RCC 7860 (cell line): ENCODE measurements around the gene RRM2.

Experiments
- DNase-seq: peaks from one replicate; pipeline ENCODE4 v3.0.0-alpha.2; 2015; ENCODE audit warnings: low spot score
- FAIRE-seq: peaks from 2 replicates; lab custom pipeline; 2012; peaks lifted over from hg19 to GRCh38; lab: Jason Lieb, UNC

The RRM2 gene

DNA sequence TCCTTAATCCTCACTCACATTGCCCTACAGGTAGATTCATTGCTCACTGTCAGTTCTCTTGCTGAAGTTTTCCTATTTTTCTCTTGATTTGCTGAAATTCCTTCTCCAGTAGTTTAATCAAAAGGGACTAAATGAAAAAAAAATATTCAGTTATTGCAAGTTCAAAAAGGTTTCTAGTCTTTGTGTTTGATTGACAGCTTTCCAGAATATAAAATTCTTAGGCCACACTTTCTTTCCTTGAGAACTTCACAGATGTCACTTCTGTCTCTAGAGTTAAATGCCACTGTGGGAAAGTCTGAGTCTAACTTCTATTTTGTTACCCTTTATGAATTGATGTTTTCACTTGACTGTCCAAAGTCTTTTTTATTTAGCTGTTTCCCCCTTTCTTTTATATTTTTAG is 25.7 kb downstream of the RRM2 start:
- FAIRE-seq (no peak), DNase-seq (no peak)

DNA sequence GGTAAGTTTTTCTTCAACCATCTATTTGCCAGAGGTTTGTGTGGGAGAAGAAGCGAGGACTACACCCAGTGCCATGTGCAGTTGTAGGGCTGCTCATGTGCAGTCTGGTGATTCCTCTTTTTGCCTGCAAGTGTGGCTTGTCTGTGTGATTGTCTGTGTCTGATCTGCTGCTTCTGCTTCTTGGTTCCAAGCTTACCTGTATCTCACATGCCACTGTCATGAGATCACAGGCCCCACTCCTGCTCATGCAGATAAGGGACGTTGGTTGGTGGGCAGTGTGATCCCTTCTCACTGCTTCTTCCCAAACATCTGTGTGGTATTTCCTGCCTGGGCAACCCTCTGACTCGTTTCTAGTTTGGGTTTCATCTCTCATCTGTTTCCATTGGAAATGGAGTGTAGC is 27.1 kb downstream of the RRM2 start:
- FAIRE-seq (no peak), DNase-seq (no peak)

DNA sequence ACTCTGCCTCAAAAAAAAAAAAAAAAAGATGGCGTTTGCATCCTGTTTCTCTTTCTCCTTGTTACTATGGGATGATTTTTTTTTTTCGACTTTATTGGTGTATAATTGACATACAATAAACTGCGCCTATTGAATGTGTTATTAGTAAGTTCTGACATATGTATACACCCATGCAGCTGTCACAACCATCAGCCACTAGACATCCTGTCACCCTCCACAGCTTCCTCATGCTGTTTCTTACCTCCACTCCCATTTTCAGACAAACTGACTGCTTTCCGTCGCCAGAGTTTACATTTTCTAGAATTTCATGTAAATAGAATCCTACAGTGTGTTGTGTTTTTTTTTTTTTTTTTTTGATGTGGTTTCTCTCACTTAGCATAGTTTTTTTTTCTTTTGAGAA is 27.9 kb downstream of the RRM2 start:
- DNase-seq = no peak
- FAIRE-seq = no peak

DNA sequence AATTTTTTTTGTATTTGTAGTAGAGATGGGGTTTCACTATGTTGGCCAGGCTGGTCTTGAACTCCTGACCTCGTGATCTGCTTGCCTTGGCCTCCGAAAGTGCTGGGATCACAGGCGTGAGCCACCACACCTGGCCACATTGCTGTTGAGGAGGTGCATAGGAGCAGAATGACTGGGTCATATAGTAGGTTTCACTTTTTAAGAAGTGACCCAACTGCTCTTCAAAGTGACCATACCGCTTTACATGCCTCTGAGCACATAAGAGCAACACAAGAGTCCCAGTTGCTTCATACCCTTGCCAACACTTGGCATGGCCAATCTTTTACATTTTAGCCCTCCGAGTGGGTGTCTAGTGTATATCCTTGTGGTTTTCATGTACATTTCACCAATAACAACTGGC is 28.9 kb downstream of the RRM2 start:
- FAIRE-seq (no peak), DNase-seq (no peak)

DNA sequence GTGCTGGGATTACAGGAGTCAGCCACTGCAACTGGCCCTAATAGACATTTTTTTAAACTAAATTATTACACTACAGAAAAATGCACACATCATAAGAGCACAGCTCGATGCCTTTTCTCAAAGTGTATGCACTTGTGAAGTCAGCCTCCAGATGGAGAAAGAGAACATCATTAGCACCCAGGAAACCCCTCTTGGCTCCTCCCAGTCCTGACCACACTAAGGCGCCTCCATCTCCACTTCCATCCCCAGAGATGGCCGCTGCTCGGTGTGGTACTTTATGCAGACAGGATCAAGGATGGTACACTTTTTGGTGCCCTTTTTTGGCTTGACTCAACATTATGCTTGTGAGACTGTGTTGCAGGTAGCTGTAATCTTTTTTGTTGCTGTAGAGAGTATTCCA is 34.8 kb downstream of the RRM2 start:
- DNase-seq (no peak), FAIRE-seq (no peak)

DNA sequence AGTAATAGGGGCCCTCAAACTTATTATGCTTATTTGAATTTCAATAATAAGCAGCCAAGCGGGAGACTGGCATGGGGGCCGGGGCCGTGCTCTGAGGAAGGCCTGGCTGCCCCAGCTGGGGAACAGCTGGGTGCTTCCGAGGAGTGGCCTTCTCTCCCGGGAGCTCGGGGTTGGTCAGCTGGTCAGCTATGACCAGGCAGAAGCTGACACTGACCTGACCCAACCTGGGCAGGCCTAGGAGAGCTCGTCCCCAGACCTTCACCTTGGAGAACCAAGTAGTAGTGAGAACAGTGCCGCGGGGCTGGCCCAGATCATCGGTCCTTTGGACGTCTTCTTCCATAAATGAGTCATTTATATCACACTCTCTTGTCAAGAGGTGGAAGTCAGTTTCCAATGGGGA is 36.1 kb downstream of the RRM2 start:
- FAIRE-seq (no peak), DNase-seq (no peak)

DNA sequence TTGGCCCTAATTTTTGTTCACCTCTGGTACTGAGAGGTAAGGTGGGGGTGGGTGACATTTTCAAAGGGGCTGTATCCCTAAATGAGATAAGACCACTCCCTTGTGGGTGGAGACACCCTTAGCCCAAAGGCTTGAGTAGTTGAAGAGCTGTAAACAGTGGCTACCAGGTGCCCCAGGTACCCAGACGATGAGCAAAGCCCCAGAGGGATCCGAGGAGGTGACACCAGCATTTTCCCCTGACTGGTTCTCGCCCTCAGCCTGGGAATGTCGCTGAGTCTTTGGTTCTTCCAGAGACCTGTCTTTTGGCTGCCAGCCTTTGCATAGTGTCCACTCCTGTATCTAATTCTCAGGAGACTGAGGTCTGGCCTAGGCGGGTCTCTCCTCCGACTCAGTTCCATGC is 36.5 kb downstream of the RRM2 start:
- FAIRE-seq (no peak), DNase-seq (no peak)

DNA sequence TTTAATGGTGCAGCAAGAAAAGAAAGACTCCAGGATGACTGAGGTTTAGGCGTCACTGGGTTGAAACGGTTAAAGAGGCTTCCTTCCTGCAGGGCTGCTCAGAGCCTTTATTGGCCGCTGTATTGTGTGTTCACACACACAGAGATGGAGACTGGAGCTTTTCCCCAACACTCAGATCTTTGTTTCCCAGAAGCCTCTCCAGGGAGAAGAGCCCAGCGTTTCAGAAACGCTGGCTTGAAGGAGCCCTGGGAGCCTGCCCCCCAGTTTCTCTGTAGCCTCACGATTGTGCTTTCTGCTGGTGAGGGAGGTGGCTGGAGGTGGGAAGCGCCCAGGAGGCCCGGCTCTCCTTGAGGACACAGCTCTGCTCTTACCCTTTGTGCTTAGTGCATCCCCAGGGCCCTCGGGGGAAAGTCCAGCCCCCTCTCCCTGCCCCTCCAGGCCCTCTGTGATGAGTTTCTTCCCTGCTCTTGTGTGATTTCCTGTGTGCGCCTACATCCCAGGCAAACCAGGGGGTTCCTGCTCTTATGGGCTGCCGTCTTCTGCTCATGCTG is 37.1 kb downstream of the RRM2 start:
- FAIRE-seq = no peak
- no peak for DNase-seq

DNA sequence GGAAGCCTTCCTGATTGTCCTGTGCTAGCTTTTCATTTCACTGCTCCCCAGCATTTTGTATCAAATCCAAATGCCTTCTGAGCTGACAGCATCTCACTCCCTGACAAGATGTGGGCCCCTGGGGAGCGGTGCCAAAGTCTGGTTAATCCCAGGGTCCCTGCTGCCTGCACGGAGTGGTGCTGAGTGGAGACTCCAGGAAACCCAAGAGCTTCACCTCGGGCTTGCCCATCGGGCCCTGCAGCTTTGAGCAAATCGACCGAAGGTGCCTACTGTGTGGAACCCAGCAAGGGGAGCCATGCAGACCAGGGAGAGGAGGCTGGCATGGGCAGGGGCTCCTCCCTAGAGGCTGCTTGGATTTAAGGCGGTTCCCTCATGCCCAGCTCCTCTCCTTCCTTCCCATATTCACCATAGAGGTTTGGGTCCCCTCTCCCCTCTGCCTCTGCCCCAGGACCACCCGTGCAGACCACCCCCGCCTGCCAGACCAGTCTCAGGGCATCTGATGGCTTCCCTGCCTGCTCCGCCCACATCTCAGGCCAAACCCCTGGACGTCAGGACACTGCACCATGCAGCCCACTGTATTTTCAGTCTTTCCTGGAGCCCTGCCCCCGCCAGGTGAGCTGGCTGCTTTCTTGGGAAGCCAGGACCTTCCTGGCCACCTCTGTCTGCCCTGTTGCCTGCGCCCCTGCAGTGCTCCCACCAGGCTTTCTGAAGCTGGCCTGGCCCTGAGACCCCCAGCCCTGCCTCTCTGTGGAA is 37.8 kb downstream of the RRM2 start:
- no peak for FAIRE-seq
- DNase-seq = no peak

DNA sequence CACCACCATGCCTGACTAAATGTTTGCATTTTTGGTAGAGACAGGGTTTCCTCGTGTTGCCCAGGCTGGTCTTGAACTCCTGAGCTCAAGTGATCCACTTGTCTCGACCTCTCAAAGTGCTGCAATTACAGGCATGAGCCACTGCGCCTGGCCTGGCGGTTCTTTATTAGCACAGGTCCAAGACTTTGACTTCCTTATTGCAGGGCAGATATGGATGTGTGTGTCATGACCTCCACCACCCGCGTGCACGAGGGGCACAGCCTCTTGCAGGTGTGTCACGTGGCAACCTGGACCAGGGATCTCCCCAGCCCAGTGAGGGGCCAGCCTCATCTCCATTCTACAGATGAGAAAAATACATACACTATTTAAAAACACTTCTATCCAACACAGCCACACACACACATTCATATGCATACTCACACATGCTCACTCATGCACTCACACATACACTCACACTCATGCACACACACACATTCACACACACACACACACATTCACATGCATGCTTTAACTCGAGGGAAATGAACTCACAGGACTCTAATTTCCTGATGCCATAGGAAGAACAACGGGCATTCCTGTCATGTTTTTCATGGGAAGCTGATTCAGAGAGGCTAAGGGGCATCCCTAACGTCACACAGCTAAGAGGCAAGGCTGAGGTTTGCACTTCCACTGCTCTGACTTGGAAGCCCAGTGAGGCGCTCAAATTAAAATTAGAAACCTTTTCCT is 38.8 kb downstream of the RRM2 start:
- no peak for DNase-seq
- FAIRE-seq = no peak

DNA sequence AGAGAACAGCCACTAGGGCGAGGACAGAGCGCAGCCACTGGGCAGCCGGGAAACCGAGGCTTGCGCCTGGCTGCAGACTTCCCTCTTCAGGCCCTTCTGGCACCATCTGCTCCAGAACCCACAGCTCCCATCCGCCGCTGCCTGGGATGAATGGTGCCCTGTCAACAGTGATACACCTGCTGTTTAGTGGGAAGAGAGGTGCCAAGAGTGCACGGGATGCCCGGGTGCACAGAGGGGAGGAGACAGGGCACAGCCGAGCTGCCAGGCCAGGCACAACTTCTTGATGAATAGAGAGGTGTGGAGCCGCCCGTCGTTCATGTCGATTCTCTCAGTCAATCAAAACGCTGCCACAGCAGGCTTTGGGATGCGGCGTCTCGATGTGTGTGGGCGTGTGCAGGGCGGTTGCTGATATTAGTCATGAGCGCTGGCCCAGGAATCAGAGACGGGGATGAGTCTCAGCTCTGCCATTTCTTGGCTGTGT is 39.5 kb downstream of the RRM2 start:
- DNase-seq = no peak
- no peak for FAIRE-seq

DNA sequence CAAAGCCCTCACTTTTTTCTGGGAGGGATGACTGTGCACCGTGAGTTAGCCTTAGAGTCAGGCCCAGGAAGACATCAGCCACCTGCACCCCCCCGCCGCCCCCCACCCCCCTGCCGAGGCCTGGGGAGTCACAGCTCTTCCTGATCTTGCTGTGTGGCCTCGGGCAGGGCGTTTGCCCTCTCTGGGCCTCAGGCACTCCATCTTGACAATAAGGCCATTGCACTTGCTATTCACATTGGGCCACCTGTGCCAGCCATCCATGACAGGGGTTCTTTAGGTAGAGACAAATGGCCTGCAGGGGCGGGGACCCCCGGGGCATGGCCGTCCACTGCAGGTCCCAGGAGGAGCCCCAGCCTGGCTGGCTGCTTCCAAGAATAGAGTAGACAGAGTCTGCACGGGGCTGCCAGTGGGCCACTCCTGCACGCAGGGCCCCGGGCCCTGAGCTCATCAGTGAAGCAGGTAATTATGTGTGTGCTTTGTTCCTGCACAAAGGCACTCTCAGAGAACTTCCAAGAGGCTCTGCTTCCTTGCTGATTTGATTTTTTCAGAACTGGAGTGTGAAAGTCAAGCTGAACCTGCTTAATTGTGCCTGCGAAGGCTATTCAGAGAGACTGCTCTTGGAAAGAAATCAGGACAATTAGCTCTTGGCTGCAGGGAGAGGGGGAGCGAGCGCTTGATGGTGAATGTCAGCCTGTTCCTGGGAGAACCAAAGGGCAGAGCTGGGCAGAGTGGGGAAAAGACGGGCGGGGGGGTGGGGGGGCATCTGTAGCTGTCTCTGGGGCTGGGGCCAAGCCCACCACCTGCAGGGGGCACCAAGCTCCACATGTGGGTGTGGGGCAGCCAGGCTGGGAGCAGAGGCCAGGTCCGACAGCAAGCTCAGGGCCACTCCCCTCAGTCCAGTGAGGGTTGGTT is 40.3 kb downstream of the RRM2 start:
- DNase-seq (no peak), FAIRE-seq (no peak)

DNA sequence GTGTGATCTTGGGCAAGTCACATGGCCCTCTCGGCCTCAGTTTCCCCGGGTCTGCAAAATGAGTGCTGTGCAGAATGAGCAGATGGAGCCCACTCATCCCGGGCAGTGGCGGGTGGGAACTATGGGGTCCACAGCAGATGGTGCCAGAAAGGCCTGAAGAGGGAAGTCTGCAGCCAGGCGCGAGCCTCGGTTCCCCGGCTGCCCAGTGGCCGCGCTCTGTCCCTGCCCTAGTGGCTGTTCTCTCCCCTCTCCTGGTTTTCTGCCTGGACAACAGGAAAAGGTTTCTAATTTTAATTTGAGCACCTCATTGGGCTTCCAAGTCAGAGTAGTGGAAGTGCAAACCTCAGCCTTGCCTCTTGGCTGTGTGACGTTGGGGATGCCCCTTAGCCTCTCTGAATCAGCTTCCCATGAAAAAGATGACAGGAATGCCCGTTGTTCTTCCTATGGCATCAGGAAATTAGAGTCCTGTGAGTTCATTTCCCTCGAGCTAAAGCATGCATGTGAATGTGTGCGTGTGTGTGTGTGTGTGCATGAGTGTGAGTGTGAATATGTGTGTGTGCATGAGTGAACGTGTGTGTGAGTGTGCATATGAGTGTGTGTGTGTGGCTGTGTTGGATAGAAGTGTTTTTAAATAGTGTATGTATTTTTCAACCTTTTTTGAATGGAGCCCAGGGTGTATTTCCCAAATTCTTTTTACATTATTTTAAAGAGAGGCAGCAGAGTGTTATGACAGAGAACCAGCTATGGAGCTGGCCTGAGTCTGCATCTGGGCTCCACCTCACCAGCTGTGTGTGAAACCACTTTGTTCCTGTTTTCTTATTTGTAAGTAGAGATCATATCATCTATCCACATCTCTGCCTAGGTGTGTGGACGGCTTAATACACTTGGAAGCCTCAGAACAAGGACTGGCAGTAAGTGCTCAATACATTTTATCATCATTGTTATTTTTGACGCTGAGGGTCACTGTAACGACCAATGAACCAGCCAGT is 41.3 kb downstream of the RRM2 start:
- FAIRE-seq = no peak

DNA sequence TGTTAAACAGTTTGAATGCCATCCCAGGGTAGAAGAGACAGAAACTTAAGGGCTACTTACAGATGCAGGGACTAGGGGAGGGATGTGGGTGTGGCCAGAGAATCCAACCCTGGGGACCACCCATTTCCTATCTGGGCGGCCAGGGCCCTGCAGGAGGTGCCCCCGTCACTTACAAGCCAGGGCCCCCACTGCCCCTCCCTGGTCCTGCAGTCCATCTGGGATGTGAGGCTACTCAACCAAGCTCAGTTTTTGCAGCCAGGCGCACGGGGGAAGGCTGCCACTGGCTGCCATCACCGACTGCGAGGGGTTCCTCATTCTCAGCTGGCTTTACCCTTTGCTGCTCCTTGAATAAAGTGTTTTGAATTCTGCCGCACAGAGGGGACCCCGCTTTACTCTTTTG is 42.1 kb downstream of the RRM2 start:
- no peak for DNase-seq
- no peak for FAIRE-seq

More for the DNA sequence above, 41.3 kb downstream of the RRM2 start:
- DNase-seq = no peak

DNA sequence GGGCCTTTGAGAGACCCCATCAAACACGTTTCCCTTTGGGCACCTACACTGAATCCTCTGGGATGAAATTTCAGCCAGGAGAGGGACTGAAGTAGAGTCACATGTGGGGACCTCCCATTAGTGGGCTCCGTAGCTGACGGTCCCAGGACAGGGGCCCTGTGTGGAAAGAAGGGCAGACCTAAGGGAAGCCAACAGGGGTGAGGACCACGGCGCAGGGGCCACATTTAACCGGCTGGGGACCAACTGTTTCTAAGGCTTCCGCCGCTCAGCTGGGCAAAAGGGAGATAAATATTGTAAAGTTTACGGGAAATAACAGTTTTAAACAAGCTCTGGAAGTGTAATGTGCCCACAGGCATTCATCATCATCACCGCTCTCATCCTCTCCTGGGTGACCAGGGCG is 42.7 kb downstream of the RRM2 start:
- FAIRE-seq (no peak), DNase-seq (no peak)

DNA sequence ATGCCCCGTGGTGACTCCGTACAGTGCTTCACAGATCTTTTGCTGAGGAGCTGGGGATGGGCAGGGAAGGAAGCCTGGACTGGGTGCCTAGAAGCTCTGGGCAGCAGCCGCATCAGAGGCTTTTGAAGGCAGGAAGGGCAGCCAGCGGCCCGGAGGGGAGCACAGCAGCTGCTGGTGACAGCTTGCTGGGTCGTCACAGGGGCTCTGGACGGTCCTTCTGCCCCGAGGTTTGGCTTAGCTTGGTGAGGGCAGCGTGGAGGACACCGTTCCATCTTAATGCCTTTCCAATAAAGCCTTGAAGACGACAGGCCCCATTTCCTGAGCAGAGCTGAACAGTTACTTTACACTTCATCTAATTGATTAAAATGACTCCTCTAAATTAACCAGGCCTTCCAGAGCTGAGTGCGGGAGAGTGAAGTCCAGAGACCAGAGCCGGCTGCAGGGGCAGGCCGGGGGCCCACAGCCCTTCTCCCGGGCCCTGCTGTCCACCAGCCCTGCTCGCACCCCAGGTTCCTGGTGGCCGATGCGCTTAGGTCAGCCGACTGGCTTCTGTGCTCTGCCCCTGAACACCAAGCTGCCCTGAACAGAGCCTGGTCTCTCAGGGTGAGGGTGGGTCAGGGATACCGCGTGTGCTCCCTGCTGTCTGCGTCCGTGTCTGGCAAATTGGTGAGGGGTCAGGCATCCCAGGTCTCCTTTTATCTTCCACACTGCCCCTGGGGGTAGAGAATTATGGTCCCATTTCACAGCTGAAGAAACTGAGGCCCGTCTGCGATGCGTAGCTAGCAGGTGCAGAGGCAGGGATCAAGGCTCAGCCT is 43.5 kb downstream of the RRM2 start:
- FAIRE-seq = no peak

DNA sequence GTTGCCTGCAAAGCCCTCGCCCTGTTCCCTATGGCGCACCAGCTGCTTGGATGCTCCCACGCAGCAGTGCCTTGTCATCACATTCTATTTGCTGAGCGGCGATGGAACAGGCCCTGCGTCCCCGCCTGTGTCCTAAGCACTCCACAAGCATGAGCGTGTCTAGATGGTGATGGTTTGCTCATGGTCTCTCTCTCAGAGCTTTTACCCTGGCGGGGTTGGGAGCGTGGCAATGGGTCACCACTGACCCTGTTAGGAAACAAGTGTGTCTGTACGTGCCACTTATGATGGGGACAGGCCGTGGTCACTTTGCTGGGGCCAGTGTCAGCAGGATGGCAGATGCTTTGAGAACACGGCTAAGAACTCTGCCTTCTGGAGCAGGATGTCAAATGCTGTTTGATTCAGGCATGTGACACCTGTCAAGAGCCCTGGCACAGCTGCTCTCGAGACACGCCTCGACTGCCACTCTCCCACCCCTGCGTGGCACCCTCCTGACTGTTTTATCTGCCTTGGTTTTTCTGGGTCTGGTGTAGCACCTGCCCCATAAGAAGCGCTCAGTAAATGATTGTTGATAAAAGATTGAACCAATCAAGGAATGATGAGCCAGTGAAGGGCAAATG is 44.2 kb downstream of the RRM2 start:
- FAIRE-seq = no peak
- no peak for DNase-seq

More for the DNA sequence above, 43.5 kb downstream of the RRM2 start:
- DNase-seq = no peak

DNA sequence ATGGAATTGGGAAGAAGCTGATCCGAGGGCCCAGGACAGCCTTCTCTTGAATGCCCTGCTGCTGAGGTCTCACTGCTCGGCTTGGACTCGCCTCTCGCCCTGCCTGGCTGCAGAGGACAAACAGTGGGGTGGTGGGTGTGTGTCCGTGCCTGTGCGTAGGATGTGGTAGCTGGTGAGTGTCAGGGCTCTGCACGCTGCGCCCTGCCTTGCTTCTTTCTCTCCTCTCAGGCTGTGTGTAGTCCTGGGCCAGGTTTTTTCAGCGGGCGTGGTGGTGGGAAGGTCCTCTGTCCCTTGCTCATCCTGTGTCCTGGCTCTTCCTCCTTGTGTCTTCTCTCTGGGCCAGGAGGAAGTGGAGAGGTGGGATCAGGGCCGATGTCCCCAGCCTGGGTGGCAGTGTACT is 44.8 kb downstream of the RRM2 start:
- DNase-seq = no peak

DNA sequence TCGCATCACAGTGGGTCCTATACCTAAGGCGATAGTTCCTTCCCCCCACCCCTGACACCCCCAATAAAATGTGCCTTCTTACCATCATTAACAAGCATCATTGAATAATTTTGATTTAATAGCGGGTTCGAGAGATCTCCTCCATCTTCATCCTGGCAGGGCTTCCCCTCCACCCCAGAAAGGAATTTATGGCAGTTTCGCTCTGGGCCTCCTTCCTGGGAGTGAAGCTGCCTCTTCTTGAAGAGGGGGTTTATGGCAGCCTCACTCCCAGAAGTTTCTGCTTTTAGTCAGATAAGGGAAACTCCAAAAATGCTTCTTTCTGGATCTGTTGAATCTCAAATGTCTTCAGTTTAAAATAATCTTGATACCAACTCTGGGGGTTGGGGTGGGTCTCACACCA is 45.7 kb downstream of the RRM2 start:
- DNase-seq (no peak), FAIRE-seq (no peak)

More for the DNA sequence above, 44.8 kb downstream of the RRM2 start:
- no peak for FAIRE-seq
